CD14-positive monocyte (primary cell): ENCODE results near the gene C3orf20. TPM values are rescaled to one million over a fixed set of nuclear protein-coding genes. Genes with fewer than 3 reads are reported as not detected.

Experiments
- DNase-seq, 3 donors: peaks; one replicate each; pipeline ENCODE4 v3.0.0-alpha.2; 2011 to 2022
- H2AFZ ChIP-seq: 2 replicates; pipeline ENCODE4 v1.6.0; 2012; ENCODE audit warnings: mild to moderate bottlenecking, low read depth, low read length, inconsistent platforms; ENCODE audit not compliant: insufficient read depth, poor library complexity, severe bottlenecking
- H3K27ac ChIP-seq, 2 donors: 1 replicate in 1 of 2; 2 replicates in 1 of 2; pipeline ENCODE4 v1.5.1; 2012 to 2013; ENCODE audit warnings: low read length in 2 of 2, control low read depth in 1 of 2, inconsistent platforms in 1 of 2, low read depth in 1 of 2, mild to moderate bottlenecking in 1 of 2
- H3K27me3 ChIP-seq, 2 donors: one replicate each; pipeline versions ENCODE4 v1.6.0 to v1.6.1; 2011 to 2013; ENCODE audit warnings: low read length in 2 of 2; ENCODE audit not compliant: control insufficient read depth in 2 of 2, insufficient read depth in 2 of 2
- H3K36me3 ChIP-seq, 2 donors: replicated peaks in 1 of 2; 1 replicate in 1 of 2; 2 replicates in 1 of 2; pipeline versions ENCODE4 v1.5.1 to v1.6.1; 2012 to 2013; ENCODE audit warnings: low read length in 2 of 2, control low read depth in 1 of 2, inconsistent platforms in 1 of 2, mild to moderate bottlenecking in 1 of 2; ENCODE audit not compliant: insufficient read depth in 2 of 2, control insufficient read depth in 1 of 2
- H3K4me1 ChIP-seq, 2 donors: 1 replicate in 1 of 2; 2 replicates in 1 of 2; pipeline versions ENCODE4 v1.5.1 to v1.6.1; 2012 to 2013; ENCODE audit warnings: low read length in 2 of 2, control low read depth in 1 of 2, inconsistent platforms in 1 of 2, mild to moderate bottlenecking in 1 of 2, moderate library complexity in 1 of 2; ENCODE audit not compliant: insufficient read depth in 2 of 2, control insufficient read depth in 1 of 2
- H3K4me2 ChIP-seq: replicated peaks from 2 replicates; pipeline ENCODE3; 2012; ENCODE audit warnings: low read length, moderate library complexity, mild to moderate bottlenecking; ENCODE audit not compliant: poor library complexity, severe bottlenecking; ENCODE audit errors: extremely low read depth
- H3K4me3 ChIP-seq, 3 experiments: fragments of 200-600 bp in 1 of 3; sonication (generic) in 1 of 3; replicated peaks in 1 of 3; 1 replicate in 2 of 3; 2 replicates in 1 of 3; pipeline ENCODE4 v1.5.1; 2011 to 2013; ENCODE audit warnings: low read length in 3 of 3, mild to moderate bottlenecking in 3 of 3, control low read depth in 2 of 3, low read depth in 2 of 3, inconsistent platforms in 1 of 3, moderate library complexity in 1 of 3
- H3K79me2 ChIP-seq: 2 replicates; pipeline ENCODE4 v1.6.0; 2012; ENCODE audit warnings: mild to moderate bottlenecking, control low read depth, inconsistent platforms, low read length, moderate library complexity; ENCODE audit not compliant: insufficient read depth
- H3K9ac ChIP-seq: 2 replicates; pipeline ENCODE4 v1.6.0; 2017; ENCODE audit warnings: low read length, mild to moderate bottlenecking; ENCODE audit not compliant: insufficient read depth, poor library complexity, severe bottlenecking
- H3K9me3 ChIP-seq, 2 donors: replicated peaks in 1 of 2; 1 replicate in 1 of 2; 2 replicates in 1 of 2; pipeline versions ENCODE4 v1.5.1 to v1.6.1; 2012 to 2013; ENCODE audit warnings: low read length in 2 of 2, control low read depth in 1 of 2; ENCODE audit not compliant: control insufficient read depth in 1 of 2, insufficient read depth in 1 of 2
- H4K20me1 ChIP-seq: 2 replicates; pipeline ENCODE4 v1.6.0; 2012; ENCODE audit warnings: mild to moderate bottlenecking, low read length, control low read depth, moderate library complexity; ENCODE audit not compliant: insufficient read depth
- H3K27ac Mint-ChIP-seq, 7 donors: one replicate each; pipeline ENCODE4 v1.8.0; 2020; ENCODE audit warnings: mild to moderate bottlenecking in 7 of 7, mixed read lengths in 7 of 7, moderate library complexity in 6 of 7, inconsistent platforms in 2 of 7
- H3K27me3 Mint-ChIP-seq, 3 donors: one replicate each; pipeline ENCODE4 v1.8.0; 2021 to 2022; ENCODE audit warnings: low read depth in 3 of 3, mild to moderate bottlenecking in 3 of 3, mixed read lengths in 3 of 3, moderate library complexity in 3 of 3, inconsistent platforms in 1 of 3
- H3K36me3 Mint-ChIP-seq, 2 donors: one replicate each; pipeline ENCODE4 v1.8.0; 2020; ENCODE audit warnings: mixed read lengths in 2 of 2, inconsistent platforms in 1 of 2, mild to moderate bottlenecking in 1 of 2
- H3K4me1 Mint-ChIP-seq: one replicate; pipeline ENCODE4 v1.8.0; 2020; ENCODE audit warnings: mild to moderate bottlenecking, mixed read lengths
- H3K4me3 Mint-ChIP-seq, 2 donors: one replicate each; pipeline ENCODE4 v1.8.0; 2020; ENCODE audit warnings: mild to moderate bottlenecking in 2 of 2, mixed read lengths in 2 of 2, moderate library complexity in 1 of 2
- H3K9me3 Mint-ChIP-seq, 7 donors: one replicate each; pipeline ENCODE4 v1.8.0; 2020 to 2022; ENCODE audit warnings: mixed read lengths in 7 of 7, mild to moderate bottlenecking in 6 of 7, moderate library complexity in 6 of 7, inconsistent platforms in 2 of 7
- WGBS: methylation state at CpG from one replicate; pipeline ENCODE4 v1.1.5; 2013; ENCODE audit warnings: missing lambda C conversion rate; ENCODE audit not compliant: insufficient coverage; 5-methylcytosine and 5-hydroxymethylcytosine counted together
- intact Hi-C, 2 donors: fragments of 100-400 bp; cut with micrococcal nuclease; formaldehyde crosslinking; loops; one replicate each; pipeline versions ENCODE4 v1.15.0 to v1.15.1; 2023
- polyA plus RNA-seq, 3 donors: library from polyadenylated mRNA; depleted of rRNA in 1 of 3; unstranded in 2 of 3; stranded (reverse) in 1 of 3; fragments of 300-500 nt in 2 of 3; fragments of >200 nt in 1 of 3; fragmentation: Illumina TruSeq in 2 of 3; gene quantifications; 1 replicate in 2 of 3; 2 replicates in 1 of 3; pipeline ENCODE4 v1.2.3, GENCODE V29; 2012 to 2021
- TF ChIP-seq, protein P1 (sequence below): fragments of 200-600 bp; IDR thresholded peaks from one replicate; pipeline ENCODE4 v1.8.0; 2022; ENCODE audit warnings: antibody characterized with exemption, mild to moderate bottlenecking

C3orf20 gene
- polyA plus RNA-seq, 3 donors = 0.11 TPM; not detected in 2

DNA sequence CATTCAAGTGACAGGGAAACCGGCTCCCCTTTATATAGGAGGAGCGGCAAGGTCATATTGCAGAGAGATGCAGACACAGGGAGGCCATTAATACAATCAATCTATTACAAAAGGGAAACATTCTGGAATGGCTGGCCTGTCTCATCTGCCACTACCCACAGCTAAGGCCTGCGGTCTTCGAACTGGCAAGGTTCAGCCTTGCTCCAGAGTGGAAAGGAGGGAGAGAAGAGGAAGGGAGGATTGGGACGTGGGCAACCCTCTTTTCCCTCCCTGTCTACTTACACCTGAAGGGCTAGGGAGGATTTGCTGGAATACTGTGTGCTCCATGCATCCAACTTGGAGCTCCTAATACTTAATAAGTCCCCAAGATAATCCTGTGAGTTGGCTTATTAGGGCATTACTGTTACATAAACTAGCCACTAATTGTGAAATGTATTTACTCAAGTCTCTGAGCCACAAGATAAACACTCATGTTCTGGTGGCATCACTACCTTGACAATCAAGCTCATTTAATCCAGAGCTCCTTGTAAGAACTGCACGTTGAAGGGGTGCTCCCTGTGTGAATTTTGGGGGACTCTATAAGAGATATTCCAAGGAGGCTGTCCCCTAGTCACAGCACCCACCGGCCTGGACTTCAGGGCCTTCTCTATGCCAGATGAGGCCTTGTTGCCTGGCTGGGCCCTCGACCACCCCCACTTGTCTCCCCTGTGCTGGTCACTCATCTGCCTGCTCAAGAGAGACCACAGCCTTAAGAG, 43.1 kb upstream of the C3orf20 start:
- Histone ChIP-seq H3K27me3 (peaks cover 0 to 2% of the 10 kb centered on the region in 2 donors), H3K36me3 (no peaks in the 10 kb centered on the region), H3K4me2 (no peak overlapping the region), H3K27ac (no peak overlapping the region), H4K20me1 (no peaks in the 10 kb centered on the region), H3K9me3 (no peaks in the 10 kb centered on the region), H3K4me1 (no peaks in the 10 kb centered on the region), H3K4me3 (no peak overlapping the region), H2AFZ (no peak overlapping the region), H3K9ac (no peak overlapping the region), H3K79me2 (no peaks in the 10 kb centered on the region)
- no peak overlapping the region for H3K27ac Mint-ChIP-seq
- peaks cover 0 to 14% (median 3%) of the 10 kb centered on the region in 3 donors for H3K27me3 Mint-ChIP-seq
- H3K4me3 Mint-ChIP-seq = no peak overlapping the region
- H3K36me3 Mint-ChIP-seq = no peaks in the 10 kb centered on the region
- intact Hi-C loops = loop anchor here in 1 of 2 donors (2.0 kb wide), 1 partner anchor 289 kb away; no protein-coding TSS in a partner anchor
- peaks cover 0 to 9% (median 0%) of the 10 kb centered on the region in 7 donors for H3K9me3 Mint-ChIP-seq
- 88% methylated on average over 2 of the region's 8 CpGs for WGBS
- TF ChIP-seq, protein P1, sequence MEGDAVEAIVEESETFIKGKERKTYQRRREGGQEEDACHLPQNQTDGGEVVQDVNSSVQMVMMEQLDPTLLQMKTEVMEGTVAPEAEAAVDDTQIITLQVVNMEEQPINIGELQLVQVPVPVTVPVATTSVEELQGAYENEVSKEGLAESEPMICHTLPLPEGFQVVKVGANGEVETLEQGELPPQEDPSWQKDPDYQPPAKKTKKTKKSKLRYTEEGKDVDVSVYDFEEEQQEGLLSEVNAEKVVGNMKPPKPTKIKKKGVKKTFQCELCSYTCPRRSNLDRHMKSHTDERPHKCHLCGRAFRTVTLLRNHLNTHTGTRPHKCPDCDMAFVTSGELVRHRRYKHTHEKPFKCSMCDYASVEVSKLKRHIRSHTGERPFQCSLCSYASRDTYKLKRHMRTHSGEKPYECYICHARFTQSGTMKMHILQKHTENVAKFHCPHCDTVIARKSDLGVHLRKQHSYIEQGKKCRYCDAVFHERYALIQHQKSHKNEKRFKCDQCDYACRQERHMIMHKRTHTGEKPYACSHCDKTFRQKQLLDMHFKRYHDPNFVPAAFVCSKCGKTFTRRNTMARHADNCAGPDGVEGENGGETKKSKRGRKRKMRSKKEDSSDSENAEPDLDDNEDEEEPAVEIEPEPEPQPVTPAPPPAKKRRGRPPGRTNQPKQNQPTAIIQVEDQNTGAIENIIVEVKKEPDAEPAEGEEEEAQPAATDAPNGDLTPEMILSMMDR = no peak
- peaks cover 3% of the 10 kb centered on the region for H3K4me1 Mint-ChIP-seq
- no peak for DNase-seq

DNA sequence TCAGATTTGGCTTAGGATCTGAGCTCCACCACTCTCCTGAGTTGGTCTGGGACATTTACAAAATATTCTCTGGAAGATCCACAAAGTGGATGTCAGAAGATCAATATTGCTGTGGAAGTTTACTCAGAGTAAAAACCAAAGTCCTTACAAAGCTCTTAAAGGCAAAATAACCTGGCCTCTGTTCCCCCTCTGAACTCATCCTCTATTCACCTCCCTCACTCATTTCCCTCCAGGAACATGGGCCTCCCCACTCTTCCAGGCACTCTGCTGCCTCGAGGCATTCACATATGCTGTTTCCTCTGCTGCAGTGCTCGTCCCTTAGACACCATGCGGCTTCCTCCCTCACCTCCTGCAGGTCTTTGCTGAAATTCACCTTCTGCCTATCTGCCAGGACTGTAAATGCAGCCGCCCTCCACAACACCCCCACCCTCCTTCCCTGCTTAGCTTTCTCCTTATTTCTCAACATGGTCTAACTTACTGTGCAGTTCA, 42.5 kb upstream of the C3orf20 start:
- H3K27me3 Mint-ChIP-seq = peaks cover 0 to 15% (median 3%) of the 10 kb centered on the region in 3 donors
- intact Hi-C loops = loop anchor here in 1 of 2 donors (2.0 kb wide), 1 partner anchor 288 kb away; no protein-coding TSS in a partner anchor
- H3K4me2 ChIP-seq = no peak overlapping the region
- no peaks in the 10 kb centered on the region for H4K20me1 ChIP-seq
- H3K36me3 ChIP-seq = no peaks in the 10 kb centered on the region
- no peak overlapping the region for H3K27ac ChIP-seq
- no peaks in the 10 kb centered on the region for H3K36me3 Mint-ChIP-seq
- no peak overlapping the region for H3K9ac ChIP-seq
- H3K4me1 ChIP-seq = no peaks in the 10 kb centered on the region
- WGBS = 68% methylated on average over 3 of the region's 4 CpGs
- H3K4me3 ChIP-seq = no peak overlapping the region
- H3K4me3 Mint-ChIP-seq = no peak overlapping the region
- peaks cover 3% of the 10 kb centered on the region for H3K4me1 Mint-ChIP-seq
- no peaks in the 10 kb centered on the region for H3K79me2 ChIP-seq
- H3K27me3 ChIP-seq = peaks cover 0 to 2% of the 10 kb centered on the region in 2 donors
- peaks cover 0 to 9% (median 0%) of the 10 kb centered on the region in 7 donors for H3K9me3 Mint-ChIP-seq
- H3K27ac Mint-ChIP-seq = no peak overlapping the region
- DNase-seq = no peak
- H2AFZ ChIP-seq = no peak overlapping the region
- TF ChIP-seq, protein P1 = no peak
- H3K9me3 ChIP-seq = no peaks in the 10 kb centered on the region
